AG09309 (cell line): ENCODE results near the gene PRKCZ.

Source experiments
- DNase-seq: peaks from one replicate; pipeline ENCODE4 v3.0.0-alpha.2; 2010; ENCODE audit warnings: low read depth
- H3K4me3 ChIP-seq: 2 replicates; pipeline ENCODE4 v1.5.1; 2011; ENCODE audit warnings: mild to moderate bottlenecking, low read depth, low read length, moderate library complexity; ENCODE audit not compliant: control insufficient read depth
- CTCF ChIP-seq: IDR thresholded peaks from 2 replicates; pipeline ENCODE4 v1.5.1; 2011; ENCODE audit warnings: mild to moderate bottlenecking, low read depth, low read length, inconsistent platforms; ENCODE audit not compliant: insufficient read depth, control insufficient read depth; ENCODE audit errors: missing control alignments

PRKCZ gene

GRCh38 chr1:2181752-2182151 is 131.5 kb downstream of the PRKCZ start:
- no peak for TF ChIP-seq CTCF
- H3K4me3 ChIP-seq = no peak overlapping the region
- DNase-seq = no peak

DNA sequence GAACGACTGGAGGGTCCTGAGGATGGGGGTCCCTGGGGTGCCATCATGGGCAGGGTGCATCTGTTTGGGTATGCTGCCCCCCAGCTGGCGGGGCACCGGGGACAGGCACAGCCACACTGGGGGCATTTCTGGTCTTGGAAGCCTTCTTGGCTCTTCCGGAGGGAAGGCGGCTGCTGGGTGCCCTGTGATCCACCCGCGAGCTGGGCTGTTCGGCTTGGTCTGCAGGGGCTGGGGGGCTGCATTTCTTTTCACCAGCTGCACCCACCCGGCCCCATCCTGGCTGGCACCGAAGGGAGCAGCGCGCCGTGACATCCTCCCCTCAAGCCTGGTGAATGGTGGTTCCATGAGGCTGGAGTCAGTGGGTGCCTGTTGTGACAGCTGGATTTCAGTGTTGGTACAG is 132.2 kb downstream of the PRKCZ start:
- DNase-seq = no peak
- H3K4me3 ChIP-seq = no peak overlapping the region
- TF ChIP-seq CTCF = no peak

DNA sequence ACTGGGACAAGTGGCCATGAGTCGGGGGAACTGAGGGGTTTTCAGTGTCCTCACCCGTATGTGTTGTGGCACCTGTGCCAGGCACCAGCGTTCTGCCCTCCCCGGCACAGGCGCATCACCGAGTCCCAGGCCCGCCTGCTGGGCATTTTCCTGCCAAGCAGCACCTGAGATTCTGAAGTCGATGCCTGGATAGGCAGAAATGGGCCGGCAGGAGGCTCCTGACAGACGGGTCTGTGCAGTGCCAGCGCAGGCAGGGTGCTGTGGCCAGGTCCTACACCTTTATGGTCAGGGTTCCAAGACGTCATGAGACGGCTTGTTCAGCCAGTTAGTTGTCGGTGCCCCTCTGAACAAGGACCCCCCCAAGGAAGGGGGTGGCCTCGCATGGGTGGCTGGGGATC is 133.7 kb downstream of the PRKCZ start:
- DNase-seq = no peak
- no peak for TF ChIP-seq CTCF
- H3K4me3 ChIP-seq = no peak overlapping the region

GRCh38 chr1:2184531-2184930 is 134.3 kb downstream of the PRKCZ start:
- H3K4me3 ChIP-seq = no peak overlapping the region
- TF ChIP-seq CTCF = no peak
- no peak for DNase-seq

DNA sequence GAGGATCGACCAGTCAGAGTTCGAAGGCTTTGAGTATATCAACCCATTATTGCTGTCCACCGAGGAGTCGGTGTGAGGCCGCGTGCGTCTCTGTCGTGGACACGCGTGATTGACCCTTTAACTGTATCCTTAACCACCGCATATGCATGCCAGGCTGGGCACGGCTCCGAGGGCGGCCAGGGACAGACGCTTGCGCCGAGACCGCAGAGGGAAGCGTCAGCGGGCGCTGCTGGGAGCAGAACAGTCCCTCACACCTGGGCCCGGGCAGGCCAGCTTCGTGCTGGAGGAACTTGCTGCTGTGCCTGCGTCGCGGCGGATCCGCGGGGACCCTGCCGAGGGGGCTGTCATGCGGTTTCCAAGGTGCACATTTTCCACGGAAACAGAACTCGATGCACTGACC is 134.7 kb downstream of the PRKCZ start:
- H3K4me3 ChIP-seq = no peak overlapping the region
- no peak for TF ChIP-seq CTCF
- no peak for DNase-seq

- no peak overlapping the region for H3K4me3 ChIP-seq
- TF ChIP-seq CTCF = no peak
- DNase-seq = no peak
These were observed 136.0 kb downstream of the PRKCZ start for GRCh38 chr1:2185880-2186855.

- H3K4me3 ChIP-seq = no peak overlapping the region
- no peak for TF ChIP-seq CTCF
- no peak for DNase-seq
These were observed 136.7 kb downstream of the PRKCZ start for GRCh38 chr1:2186901-2187300.
